Keratinocyte (primary cell): ENCODE data around the gene SLC13A3. TPM values are rescaled to one million over a fixed set of nuclear protein-coding genes. Genes with fewer than 3 reads are reported as not detected.

Experiments used
- DNase-seq: peaks from one replicate; pipeline ENCODE4 v3.0.0-alpha.2; 2011; ENCODE audit warnings: low read depth, missing footprints, low spot score
- FAIRE-seq: peaks from 2 replicates; lab custom pipeline; 2011; peaks lifted over from hg19 to GRCh38; lab: Jason Lieb, UNC
- H2AFZ ChIP-seq: 2 replicates; pipeline ENCODE4 v1.6.0; 2012; ENCODE audit warnings: low read length, control low read depth, inconsistent platforms; ENCODE audit not compliant: control insufficient read depth
- H3K27ac ChIP-seq: 2 replicates; pipeline ENCODE4 v1.5.1; 2011; ENCODE audit warnings: low read length; ENCODE audit not compliant: control insufficient read depth, insufficient read depth
- H3K27me3 ChIP-seq: 3 replicates; pipeline ENCODE4 v1.6.0; 2011; ENCODE audit warnings: low read length; ENCODE audit not compliant: control insufficient read depth, insufficient read depth; ENCODE audit errors: extremely low read depth
- H3K36me3 ChIP-seq, 2 experiments: 2 replicates in 1 of 2; 3 replicates in 1 of 2; pipeline ENCODE4 v1.5.1; 2011; ENCODE audit warnings: low read length in 2 of 2, mild to moderate bottlenecking in 1 of 2; ENCODE audit not compliant: control insufficient read depth in 2 of 2, insufficient read depth in 2 of 2; ENCODE audit errors: extremely low read depth in 1 of 2
- H3K4me1 ChIP-seq: 3 replicates; pipeline ENCODE4 v1.5.1; 2011; ENCODE audit warnings: low read length; ENCODE audit not compliant: control insufficient read depth, insufficient read depth; ENCODE audit errors: extremely low read depth
- H3K4me2 ChIP-seq: 3 replicates; pipeline ENCODE4 v1.6.0; 2011; ENCODE audit warnings: low read depth, low read length; ENCODE audit not compliant: control insufficient read depth, insufficient read depth; ENCODE audit errors: extremely low read depth
- H3K4me3 ChIP-seq, 3 experiments: fragments of 200-600 bp in 1 of 3; sonication (generic) in 1 of 3; 2 replicates in 2 of 3; 3 replicates in 1 of 3; pipeline ENCODE4 v1.5.1; 2011 to 2016; ENCODE audit warnings: low read length in 3 of 3, mild to moderate bottlenecking in 3 of 3, control low read depth in 2 of 3, inconsistent platforms in 1 of 3, low read depth in 1 of 3, mixed read lengths in 1 of 3, mixed run types in 1 of 3, moderate library complexity in 1 of 3; ENCODE audit not compliant: control insufficient read depth in 2 of 3, insufficient read depth in 2 of 3; ENCODE audit errors: extremely low read depth in 1 of 3
- H3K79me2 ChIP-seq: 2 replicates; pipeline ENCODE4 v1.6.0; 2012; ENCODE audit warnings: low read length; ENCODE audit not compliant: control insufficient read depth, insufficient read depth
- H3K9ac ChIP-seq: 3 replicates; pipeline ENCODE4 v1.6.0; 2011; ENCODE audit warnings: low read length; ENCODE audit not compliant: control insufficient read depth, insufficient read depth; ENCODE audit errors: extremely low read depth
- H3K9me1 ChIP-seq: 3 replicates; pipeline ENCODE4 v1.6.0; 2011; ENCODE audit warnings: low read length; ENCODE audit not compliant: control insufficient read depth, insufficient read depth; ENCODE audit errors: extremely low read depth
- H3K9me3 ChIP-seq: 2 replicates; pipeline ENCODE4 v1.5.1; 2012; ENCODE audit warnings: low read depth, low read length; ENCODE audit not compliant: control insufficient read depth
- H4K20me1 ChIP-seq: 3 replicates; pipeline ENCODE4 v1.6.0; 2011; ENCODE audit warnings: low read length; ENCODE audit not compliant: control insufficient read depth, insufficient read depth; ENCODE audit errors: extremely low read depth
- EZH2 ChIP-seq: IDR thresholded peaks from one replicate; pipeline ENCODE4 v1.6.1; 2012; ENCODE audit warnings: inconsistent platforms, mild to moderate bottlenecking, low read length, moderate library complexity
- dilution Hi-C: fragments of 300-500 bp; cut with MboI; formaldehyde crosslinking; loops from one replicate; pipeline ENCODE4 v1.7.0; 2020; ENCODE audit warnings: low sequenced_read_pairs; ENCODE audit not compliant: extremely low pct_ligation_motif_present
- polyA plus RNA-seq, 5 experiments: library from polyadenylated mRNA; depleted of rRNA in 3 of 5; stranded (reverse) in 3 of 5; stranded (forward) in 1 of 5; unstranded in 1 of 5; fragments of >200 nt; gene quantifications; 1 replicate in 1 of 5; 2 replicates in 3 of 5; 3 replicates in 1 of 5; pipeline versions ENCODE4 v1.2.1 to v1.2.3, GENCODE V29; 2011 to 2012; ENCODE audit warnings: missing spikeins in 2 of 5, low read depth in 1 of 5, low replicate concordance in 1 of 5
- TF ChIP-seq, protein P1 (sequence below), 3 experiments: IDR thresholded peaks in 1 of 3; conservative IDR thresholded peaks in 1 of 3; optimal IDR thresholded peaks in 1 of 3; 2 replicates in 2 of 3; 3 replicates in 1 of 3; pipeline versions ENCODE3 to v1.5.1; 2011; ENCODE audit warnings: low read length in 3 of 3, mild to moderate bottlenecking in 3 of 3, moderate library complexity in 2 of 3, control low read depth in 1 of 3, inconsistent platforms in 1 of 3; ENCODE audit not compliant: insufficient read depth in 2 of 3; ENCODE audit errors: extremely low read depth in 1 of 3

The SLC13A3 gene
- polyA plus RNA-seq, 1 donor (not counting 4 experiments of a cell fraction or from before 2014, with no cell fraction given), result 4.5 TPM

DNA sequence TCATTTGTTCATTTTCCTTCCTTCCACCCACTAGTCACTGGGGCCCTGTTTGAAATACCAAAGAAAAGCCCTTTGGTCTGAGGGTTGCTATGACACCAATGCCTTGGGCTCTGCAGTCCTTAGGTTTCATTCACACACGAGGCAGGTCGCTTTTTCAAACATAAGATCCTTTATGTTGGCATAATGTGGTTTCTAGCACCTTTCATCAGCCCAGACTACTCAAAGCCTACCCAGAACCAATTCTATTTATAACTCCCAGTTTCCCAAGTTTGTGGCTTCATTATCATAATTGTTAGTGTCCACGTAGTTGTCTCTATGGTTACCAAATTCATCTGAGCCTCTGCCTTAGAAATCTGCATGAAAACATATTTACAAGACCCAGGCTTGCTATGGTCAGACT, 44.6 kb upstream of the SLC13A3 start:
- H3K27me3 ChIP-seq, result no peaks in the 10 kb centered on the region
- no peaks in the 10 kb centered on the region for H3K4me1 ChIP-seq
- FAIRE-seq, result no peak
- H4K20me1 ChIP-seq, result no peaks in the 10 kb centered on the region
- H3K79me2 ChIP-seq, result no peaks in the 10 kb centered on the region
- H3K36me3 ChIP-seq, result no peaks in the 10 kb centered on the region
- TF ChIP-seq, protein P1, sequence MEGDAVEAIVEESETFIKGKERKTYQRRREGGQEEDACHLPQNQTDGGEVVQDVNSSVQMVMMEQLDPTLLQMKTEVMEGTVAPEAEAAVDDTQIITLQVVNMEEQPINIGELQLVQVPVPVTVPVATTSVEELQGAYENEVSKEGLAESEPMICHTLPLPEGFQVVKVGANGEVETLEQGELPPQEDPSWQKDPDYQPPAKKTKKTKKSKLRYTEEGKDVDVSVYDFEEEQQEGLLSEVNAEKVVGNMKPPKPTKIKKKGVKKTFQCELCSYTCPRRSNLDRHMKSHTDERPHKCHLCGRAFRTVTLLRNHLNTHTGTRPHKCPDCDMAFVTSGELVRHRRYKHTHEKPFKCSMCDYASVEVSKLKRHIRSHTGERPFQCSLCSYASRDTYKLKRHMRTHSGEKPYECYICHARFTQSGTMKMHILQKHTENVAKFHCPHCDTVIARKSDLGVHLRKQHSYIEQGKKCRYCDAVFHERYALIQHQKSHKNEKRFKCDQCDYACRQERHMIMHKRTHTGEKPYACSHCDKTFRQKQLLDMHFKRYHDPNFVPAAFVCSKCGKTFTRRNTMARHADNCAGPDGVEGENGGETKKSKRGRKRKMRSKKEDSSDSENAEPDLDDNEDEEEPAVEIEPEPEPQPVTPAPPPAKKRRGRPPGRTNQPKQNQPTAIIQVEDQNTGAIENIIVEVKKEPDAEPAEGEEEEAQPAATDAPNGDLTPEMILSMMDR (optimal IDR thresholded peaks at IDR 0.05 in 1 of 3, IDR thresholded peaks at IDR 0.05 in 1 of 3, conservative IDR thresholded peaks at IDR 0.05 in 1 of 3; ENCODE audit: extremely low read depth in 1 of 3, insufficient read depth in 2 of 3, low read length in 3 of 3), result no peak
- TF ChIP-seq EZH2, result no peak
- dilution Hi-C loops, result no loop called here
- no peak overlapping the region for H3K27ac ChIP-seq
- no peaks in the 10 kb centered on the region for H3K9me3 ChIP-seq
- no peak overlapping the region for H3K4me3 ChIP-seq
- no peak overlapping the region for H2AFZ ChIP-seq
- no peak for DNase-seq
- no peak overlapping the region for H3K4me2 ChIP-seq
- H3K9ac ChIP-seq, result no peak overlapping the region
- H3K9me1 ChIP-seq, result no peaks in the 10 kb centered on the region

DNA sequence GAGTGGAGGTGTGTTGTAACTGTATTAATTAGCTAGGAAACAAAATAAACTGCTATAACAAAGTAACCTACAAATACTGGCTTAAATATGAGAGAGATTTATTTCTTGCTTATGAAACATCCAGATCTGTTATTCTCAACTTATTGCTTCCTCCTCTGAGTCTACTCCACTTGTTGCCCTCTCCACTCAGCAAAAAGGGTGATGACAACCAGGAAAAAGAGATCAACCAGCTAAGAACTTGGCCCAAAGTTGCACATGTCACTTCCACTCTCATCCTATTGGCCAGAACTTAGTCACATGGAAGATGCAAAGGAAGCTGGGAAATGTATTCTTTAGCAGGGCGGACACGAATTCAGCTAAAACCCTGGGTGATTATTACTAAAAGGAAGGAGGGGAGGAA, 43.2 kb upstream of the SLC13A3 start:
- H3K4me1 ChIP-seq, result peaks cover 4% of the 10 kb centered on the region
- H3K9me3 ChIP-seq, result no peaks in the 10 kb centered on the region
- H4K20me1 ChIP-seq, result no peaks in the 10 kb centered on the region
- TF ChIP-seq, protein P1 (optimal IDR thresholded peaks at IDR 0.05 in 1 of 3, IDR thresholded peaks at IDR 0.05 in 1 of 3, conservative IDR thresholded peaks at IDR 0.05 in 1 of 3; ENCODE audit: extremely low read depth in 1 of 3, insufficient read depth in 2 of 3, low read length in 3 of 3), result no peak
- no peak for TF ChIP-seq EZH2
- H3K36me3 ChIP-seq, result no peaks in the 10 kb centered on the region
- no peak overlapping the region for H3K27ac ChIP-seq
- H2AFZ ChIP-seq, result no peak overlapping the region
- FAIRE-seq (no peak), DNase-seq (no peak)
- no peak overlapping the region for H3K4me3 ChIP-seq
- no peak overlapping the region for H3K4me2 ChIP-seq
- no peak overlapping the region for H3K9ac ChIP-seq
- no peaks in the 10 kb centered on the region for H3K79me2 ChIP-seq
- dilution Hi-C loops, result no loop called here
- no peaks in the 10 kb centered on the region for H3K27me3 ChIP-seq
- H3K9me1 ChIP-seq, result no peaks in the 10 kb centered on the region
